Fibroblast of lung (primary cell): ENCODE results near the gene CYTH1. TPM values are rescaled to one million over a fixed set of nuclear protein-coding genes. Genes with fewer than 3 reads are reported as not detected.

Experiments used
- DNase-seq, 2 donors: peaks; one replicate each; pipeline versions ENCODE4 v3.0.0 to v3.0.0-alpha.2; 2010; ENCODE audit warnings: low read depth in 2 of 2
- H2AFZ ChIP-seq: 2 replicates; pipeline ENCODE4 v1.5.1; 2012; ENCODE audit warnings: low read length, control low read depth, inconsistent platforms
- H3K27ac ChIP-seq: 2 replicates; pipeline ENCODE4 v1.5.1; 2011; ENCODE audit warnings: low read length, control low read depth; ENCODE audit not compliant: insufficient read depth
- H3K27me3 ChIP-seq: 2 replicates; pipeline ENCODE4 v1.5.1; 2011; ENCODE audit warnings: mild to moderate bottlenecking, low read length; ENCODE audit not compliant: control insufficient read depth, insufficient read depth
- H3K36me3 ChIP-seq: 2 replicates; pipeline ENCODE4 v1.5.1; 2011; ENCODE audit warnings: low read length; ENCODE audit not compliant: control insufficient read depth, insufficient read depth
- H3K4me1 ChIP-seq: 2 replicates; pipeline ENCODE4 v1.5.1; 2011; ENCODE audit warnings: low read length; ENCODE audit not compliant: control insufficient read depth, insufficient read depth; ENCODE audit errors: extremely low read depth
- H3K4me2 ChIP-seq: 2 replicates; pipeline ENCODE4 v1.5.1; 2011; ENCODE audit warnings: low read length, control low read depth; ENCODE audit not compliant: insufficient read depth; ENCODE audit errors: extremely low read depth
- H3K4me3 ChIP-seq, 4 experiments: fragments of 200-600 bp in 1 of 4; sonication (generic) in 1 of 4; replicated peaks in 1 of 4; 2 replicates each; pipeline ENCODE4 v1.5.1; 2011 to 2016; ENCODE audit warnings: low read length in 4 of 4, low read depth in 3 of 4, mild to moderate bottlenecking in 3 of 4, control low read depth in 2 of 4, inconsistent platforms in 1 of 4, mixed read lengths in 1 of 4; ENCODE audit not compliant: insufficient read depth in 1 of 4; ENCODE audit errors: control extremely low read depth in 1 of 4
- H3K79me2 ChIP-seq: 2 replicates; pipeline ENCODE4 v1.5.1; 2012; ENCODE audit warnings: mild to moderate bottlenecking, low read length, inconsistent platforms; ENCODE audit not compliant: control insufficient read depth, insufficient read depth
- H3K9ac ChIP-seq: 2 replicates; pipeline ENCODE4 v1.5.1; 2011; ENCODE audit warnings: mild to moderate bottlenecking, low read length, control low read depth; ENCODE audit not compliant: insufficient read depth
- H3K9me3 ChIP-seq: 2 replicates; pipeline ENCODE4 v1.5.1; 2012; ENCODE audit warnings: low read depth, low read length; ENCODE audit not compliant: control insufficient read depth, insufficient read depth
- H4K20me1 ChIP-seq: 2 replicates; pipeline ENCODE4 v1.5.1; 2011; ENCODE audit warnings: low read length; ENCODE audit not compliant: control insufficient read depth, insufficient read depth; ENCODE audit errors: extremely low read depth
- EZH2 ChIP-seq: IDR thresholded peaks from 2 replicates; pipeline ENCODE4 v1.5.1; 2012; ENCODE audit warnings: low read length, control low read depth, mild to moderate bottlenecking; ENCODE audit errors: missing control alignments
- polyA minus RNA-seq: library from RNA; depleted of rRNA, polyadenylated mRNA; stranded (reverse); fragments of >200 nt; gene quantifications from 2 replicates; pipeline ENCODE4 v1.2.3, GENCODE V29; 2011; ENCODE audit warnings: low replicate concordance
- polyA plus RNA-seq, 2 donors: library from polyadenylated mRNA; depleted of rRNA in 1 of 2; stranded (reverse) in 1 of 2; unstranded in 1 of 2; fragments of >200 nt; gene quantifications; 2 replicates each; pipeline ENCODE4 v1.2.1, GENCODE V29; 2011 to 2012; ENCODE audit warnings: missing spikeins in 1 of 2
- total RNA-seq: library from RNA; depleted of rRNA; stranded (reverse); fragments of >200 nt; gene quantifications from 2 replicates; pipeline ENCODE4 v1.2.1, GENCODE V29; 2014
- TF ChIP-seq, protein P1 (sequence below), 2 donors: IDR thresholded peaks in 1 of 2; conservative IDR thresholded peaks in 1 of 2; 1 replicate in 1 of 2; 2 replicates in 1 of 2; pipeline ENCODE4 v1.5.1; 2011 to 2012; ENCODE audit warnings: low read length in 2 of 2, control low read depth in 1 of 2, inconsistent platforms in 1 of 2, low read depth in 1 of 2, mild to moderate bottlenecking in 1 of 2

CYTH1 gene, protein sequence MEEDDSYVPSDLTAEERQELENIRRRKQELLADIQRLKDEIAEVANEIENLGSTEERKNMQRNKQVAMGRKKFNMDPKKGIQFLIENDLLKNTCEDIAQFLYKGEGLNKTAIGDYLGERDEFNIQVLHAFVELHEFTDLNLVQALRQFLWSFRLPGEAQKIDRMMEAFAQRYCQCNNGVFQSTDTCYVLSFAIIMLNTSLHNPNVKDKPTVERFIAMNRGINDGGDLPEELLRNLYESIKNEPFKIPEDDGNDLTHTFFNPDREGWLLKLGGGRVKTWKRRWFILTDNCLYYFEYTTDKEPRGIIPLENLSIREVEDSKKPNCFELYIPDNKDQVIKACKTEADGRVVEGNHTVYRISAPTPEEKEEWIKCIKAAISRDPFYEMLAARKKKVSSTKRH
- 6.7 and 9.9 TPM in 2 replicates for total RNA-seq
- 8.9 and 11.3 TPM in 2 replicates for polyA plus RNA-seq
- 6.3 and 9.7 TPM in 2 replicates for polyA plus RNA-seq (2012)
- 5.5 and 18.6 TPM in 2 replicates for polyA minus RNA-seq

DNA sequence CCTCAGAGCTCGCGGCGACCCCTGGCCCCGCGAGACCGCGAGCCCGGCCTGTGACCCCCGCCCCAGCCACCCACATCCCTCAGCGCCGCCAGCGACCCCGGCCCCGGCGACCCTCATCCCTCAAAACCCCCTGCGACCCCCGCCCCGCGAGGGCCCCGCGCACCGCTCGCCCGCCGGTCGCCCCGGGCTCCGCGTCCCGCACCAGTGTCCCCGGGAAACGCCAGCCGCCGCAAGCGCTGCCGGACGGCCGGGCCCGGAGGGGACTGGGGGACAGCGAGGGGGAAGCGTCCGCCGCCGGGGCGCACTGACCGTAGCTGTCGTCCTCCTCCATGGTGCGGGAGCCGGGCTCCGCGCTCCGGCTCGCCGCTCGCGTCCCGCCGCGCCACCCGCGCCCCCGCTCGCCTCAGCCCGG, at the start of gene CYTH1:
Gene CYTH1, minus strand, starts transcription at position 381 of the 412 bp plus-strand sequence. Its CDS starts 50 bp downstream, at position 331.
- H3K9me3 ChIP-seq = no peaks in the 10 kb centered on the region
- H3K36me3 ChIP-seq = no peaks in the 10 kb centered on the region
- H3K4me1 ChIP-seq = no peaks in the 10 kb centered on the region
- peak within 1 kb of the TSS; percentile 91 for H3K4me2 ChIP-seq
- no peaks in the 10 kb centered on the region for H4K20me1 ChIP-seq
- TF ChIP-seq, protein P1, sequence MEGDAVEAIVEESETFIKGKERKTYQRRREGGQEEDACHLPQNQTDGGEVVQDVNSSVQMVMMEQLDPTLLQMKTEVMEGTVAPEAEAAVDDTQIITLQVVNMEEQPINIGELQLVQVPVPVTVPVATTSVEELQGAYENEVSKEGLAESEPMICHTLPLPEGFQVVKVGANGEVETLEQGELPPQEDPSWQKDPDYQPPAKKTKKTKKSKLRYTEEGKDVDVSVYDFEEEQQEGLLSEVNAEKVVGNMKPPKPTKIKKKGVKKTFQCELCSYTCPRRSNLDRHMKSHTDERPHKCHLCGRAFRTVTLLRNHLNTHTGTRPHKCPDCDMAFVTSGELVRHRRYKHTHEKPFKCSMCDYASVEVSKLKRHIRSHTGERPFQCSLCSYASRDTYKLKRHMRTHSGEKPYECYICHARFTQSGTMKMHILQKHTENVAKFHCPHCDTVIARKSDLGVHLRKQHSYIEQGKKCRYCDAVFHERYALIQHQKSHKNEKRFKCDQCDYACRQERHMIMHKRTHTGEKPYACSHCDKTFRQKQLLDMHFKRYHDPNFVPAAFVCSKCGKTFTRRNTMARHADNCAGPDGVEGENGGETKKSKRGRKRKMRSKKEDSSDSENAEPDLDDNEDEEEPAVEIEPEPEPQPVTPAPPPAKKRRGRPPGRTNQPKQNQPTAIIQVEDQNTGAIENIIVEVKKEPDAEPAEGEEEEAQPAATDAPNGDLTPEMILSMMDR (conservative IDR thresholded peaks at IDR 0.05 in 1 of 2, IDR thresholded peaks at IDR 0.05 in 1 of 2; ENCODE audit: low read depth in 1 of 2, low read length in 2 of 2) = no peak
- TF ChIP-seq EZH2 = no peak
- peak within 1 kb of the TSS; percentile 71 to 87 (median 83) for H3K4me3 ChIP-seq
- H3K9ac ChIP-seq = peak within 1 kb of the TSS; percentile 84
- H3K27me3 ChIP-seq = no peaks in the 10 kb centered on the region
- H3K27ac ChIP-seq = peak within 1 kb of the TSS; percentile 83
- DNase-seq = no peak
- peaks cover 19% of the 10 kb centered on the region for H3K79me2 ChIP-seq
- peak within 1 kb of the TSS; percentile 90 for H2AFZ ChIP-seq

DNA sequence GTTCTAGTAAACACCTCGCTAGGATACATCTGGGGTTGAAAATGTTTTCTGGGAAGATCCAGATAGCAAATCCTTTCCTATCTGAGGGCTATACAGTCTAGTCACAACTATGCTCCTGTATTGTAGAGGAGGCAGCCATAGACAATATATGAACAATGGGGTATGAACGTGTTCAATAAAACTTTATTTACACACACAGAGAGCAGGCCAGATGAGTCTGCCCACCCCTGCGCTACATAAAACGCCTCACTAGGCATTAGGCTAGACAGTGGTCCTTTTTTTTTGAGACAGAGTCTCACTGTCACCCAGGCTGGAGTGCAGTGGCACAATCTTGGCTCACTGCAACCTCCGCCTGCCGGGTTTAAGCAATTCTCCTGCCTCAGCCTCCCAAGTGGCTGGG, 47.4 kb upstream of the CYTH1 start:
- DNase-seq = no peak
- Histone ChIP-seq H3K27ac (no peak overlapping the region), H3K36me3 (peaks cover 33% of the 10 kb centered on the region), H3K4me1 (no peaks in the 10 kb centered on the region), H3K9ac (no peak overlapping the region), H3K4me2 (no peak overlapping the region), H4K20me1 (no peaks in the 10 kb centered on the region), H3K9me3 (no peaks in the 10 kb centered on the region), H3K27me3 (no peaks in the 10 kb centered on the region), H3K79me2 (peaks cover 18% of the 10 kb centered on the region), H3K4me3 (no peak overlapping the region), H2AFZ (no peak overlapping the region)
- no peak for TF ChIP-seq EZH2
- TF ChIP-seq, protein P1 (conservative IDR thresholded peaks at IDR 0.05 in 1 of 2, IDR thresholded peaks at IDR 0.05 in 1 of 2; ENCODE audit: low read depth in 1 of 2, low read length in 2 of 2) = no peak

DNA sequence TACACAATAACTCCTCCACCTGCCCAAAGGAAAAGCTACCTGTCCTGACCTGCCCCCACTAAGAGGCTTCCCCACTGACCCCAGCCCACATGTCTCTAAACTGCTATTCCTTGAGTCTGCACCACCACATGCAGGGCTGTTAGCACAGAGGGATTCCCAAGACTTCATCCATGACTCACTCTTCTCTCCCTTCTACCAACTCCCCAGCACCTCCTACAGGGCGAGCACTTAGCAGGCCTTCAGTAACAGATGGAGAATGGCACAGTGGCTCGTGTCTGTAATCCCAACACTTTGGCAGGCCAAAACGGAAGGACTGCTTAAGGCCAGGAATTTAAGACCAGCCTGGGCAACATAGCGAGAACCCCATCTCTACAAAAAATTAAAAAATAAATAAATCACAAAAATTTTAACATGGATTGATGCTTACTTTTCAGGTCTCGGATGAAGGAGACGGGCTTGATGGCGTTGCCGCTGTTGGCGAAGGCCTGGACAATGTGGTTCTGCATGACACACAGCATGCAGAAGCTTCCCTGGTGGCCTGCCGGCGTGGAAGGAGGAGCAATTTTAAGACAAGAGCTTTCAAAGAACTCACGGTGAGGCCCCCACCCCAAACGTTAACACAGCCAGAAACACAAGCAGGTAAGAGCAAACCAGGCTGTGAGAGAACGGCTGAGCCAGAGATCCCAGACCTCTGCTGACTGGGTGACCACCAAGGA, 46.6 kb upstream of the CYTH1 start:
- Histone ChIP-seq H3K4me3 (no peak overlapping the region), H3K27ac (no peak overlapping the region), H3K4me2 (no peak overlapping the region), H3K27me3 (no peaks in the 10 kb centered on the region), H2AFZ (no peak overlapping the region), H3K4me1 (no peaks in the 10 kb centered on the region), H3K9me3 (no peaks in the 10 kb centered on the region), H4K20me1 (no peaks in the 10 kb centered on the region), H3K79me2 (peaks cover 20% of the 10 kb centered on the region), H3K9ac (no peak overlapping the region), H3K36me3 (peaks cover 37% of the 10 kb centered on the region)
- TF ChIP-seq, protein P1 (conservative IDR thresholded peaks at IDR 0.05 in 1 of 2, IDR thresholded peaks at IDR 0.05 in 1 of 2; ENCODE audit: low read depth in 1 of 2, low read length in 2 of 2) = peak; percentile 41 to 58
- TF ChIP-seq EZH2 = no peak
- DNase-seq = peak; percentile 56 to 66
